ENCODE measurements around the gene TRPC4AP. TPM values are rescaled to one million over a fixed set of nuclear protein-coding genes. Genes with fewer than 3 reads are reported as not detected.

TRPC4AP gene
- total RNA-seq, 2 experiments from 2014 or later: 31.9 to 38.8 TPM

DNA sequence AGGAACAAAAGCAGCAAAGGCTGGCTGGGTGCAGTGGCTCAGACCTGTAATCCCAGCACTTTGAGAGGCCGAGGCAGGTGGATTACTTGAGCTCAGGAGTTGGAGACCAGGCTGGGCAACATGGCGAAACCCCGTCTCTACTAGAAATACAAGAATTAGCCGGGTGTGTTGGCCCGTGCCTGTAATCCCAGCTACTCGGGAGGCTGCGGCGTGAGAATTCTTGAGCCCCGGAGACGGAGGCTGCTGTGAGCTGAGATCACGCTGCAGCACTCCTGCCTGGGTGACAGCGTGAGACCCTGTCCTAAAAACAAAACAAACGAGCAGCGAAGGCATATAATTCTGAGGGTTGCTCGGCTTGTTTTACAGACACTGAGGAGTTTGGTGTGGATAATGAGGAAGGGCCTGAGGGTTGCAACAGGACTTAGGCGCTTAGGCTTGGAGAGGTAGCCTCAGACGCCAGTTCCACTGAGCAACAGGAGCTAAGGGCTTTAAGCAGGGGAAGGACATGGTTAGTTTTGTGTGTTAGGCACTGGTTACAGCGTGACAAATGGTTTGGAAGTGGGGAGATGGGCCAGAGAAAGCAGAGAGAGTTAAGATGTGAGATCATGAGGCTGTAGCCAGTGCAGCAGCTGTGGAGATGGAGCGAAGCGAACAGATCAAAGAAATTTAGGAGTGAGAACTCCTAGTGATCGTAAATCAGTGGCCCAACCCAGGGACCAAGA, 135.7 kb downstream of the TRPC4AP start:
- BruUV-seq (replicated peaks): no TSS peak
- Histone ChIP-seq H3K27ac (ENCODE audit: low read depth, low read length, poor library complexity, severe bottlenecking) (no peak overlapping the region), H4K20me1 (ENCODE audit: insufficient read depth, low read length) (no peaks in the 10 kb centered on the region), H3K79me2 (ENCODE audit: insufficient read depth, low read depth, low read length) (peaks cover 8% of the 10 kb centered on the region; the same call in 1 of the 2 replicates), H3K4me1 (ENCODE audit: insufficient read depth, low read length, poor library complexity, severe bottlenecking) (peaks cover 68% of the 10 kb centered on the region), H3K36me3 (ENCODE audit: insufficient read depth, low read length) (no peaks in the 10 kb centered on the region), H3K4me2 (ENCODE audit: low read length) (no peak overlapping the region), H3K9me2 (ENCODE audit: insufficient read depth, low read length) (no peaks in the 10 kb centered on the region), H3K4me3 (ENCODE audit: low read depth, low read length, poor library complexity, severe bottlenecking) (no peak overlapping the region), H2AFZ (ENCODE audit: low read length) (no peak overlapping the region), H3K9me3 (ENCODE audit: low read length) (no peaks in the 10 kb centered on the region)
- TF ChIP-seq, protein P1, sequence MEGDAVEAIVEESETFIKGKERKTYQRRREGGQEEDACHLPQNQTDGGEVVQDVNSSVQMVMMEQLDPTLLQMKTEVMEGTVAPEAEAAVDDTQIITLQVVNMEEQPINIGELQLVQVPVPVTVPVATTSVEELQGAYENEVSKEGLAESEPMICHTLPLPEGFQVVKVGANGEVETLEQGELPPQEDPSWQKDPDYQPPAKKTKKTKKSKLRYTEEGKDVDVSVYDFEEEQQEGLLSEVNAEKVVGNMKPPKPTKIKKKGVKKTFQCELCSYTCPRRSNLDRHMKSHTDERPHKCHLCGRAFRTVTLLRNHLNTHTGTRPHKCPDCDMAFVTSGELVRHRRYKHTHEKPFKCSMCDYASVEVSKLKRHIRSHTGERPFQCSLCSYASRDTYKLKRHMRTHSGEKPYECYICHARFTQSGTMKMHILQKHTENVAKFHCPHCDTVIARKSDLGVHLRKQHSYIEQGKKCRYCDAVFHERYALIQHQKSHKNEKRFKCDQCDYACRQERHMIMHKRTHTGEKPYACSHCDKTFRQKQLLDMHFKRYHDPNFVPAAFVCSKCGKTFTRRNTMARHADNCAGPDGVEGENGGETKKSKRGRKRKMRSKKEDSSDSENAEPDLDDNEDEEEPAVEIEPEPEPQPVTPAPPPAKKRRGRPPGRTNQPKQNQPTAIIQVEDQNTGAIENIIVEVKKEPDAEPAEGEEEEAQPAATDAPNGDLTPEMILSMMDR (conservative IDR thresholded peaks at IDR 0.05; ENCODE audit: low read length): no peak
- no peak for TF ChIP-seq EZH2phosphoT487 (IDR thresholded peaks at IDR 0.05; ENCODE audit: borderline replicate concordance, low read depth, low read length)
- ChIA-PET POLR2A (interaction anchor here (0.6 to 2.5 kb wide), 3 partner anchors 13 to 824 kb away, joined by 3 to 7 read pairs (median 4); no protein-coding TSS in a partner anchor), CTCF (ENCODE audit: unreplicated experiment) (interaction anchor here (1.0 to 1.5 kb wide), 2 partner anchors 82 to 83 kb away, joined by 4 to 14 read pairs; no protein-coding TSS in a partner anchor)
- intact Hi-C loops (cut with micrococcal nuclease; ENCODE audit: unreplicated experiment): loop anchor here (10.0 kb wide), 1 partner anchor 138 kb away; the partner anchor contains the start of gene TRPC4AP
- DNase-seq (ENCODE audit: low spot score): no peak

- intact Hi-C loops (cut with micrococcal nuclease; ENCODE audit: unreplicated experiment): loop anchor here (10.0 kb wide), 1 partner anchor 139 kb away; the partner anchor contains the start of gene TRPC4AP
- Histone ChIP-seq H3K36me3 (ENCODE audit: insufficient read depth, low read length) (no peaks in the 10 kb centered on the region), H3K9me3 (ENCODE audit: low read length) (no peaks in the 10 kb centered on the region), H4K20me1 (ENCODE audit: insufficient read depth, low read length) (no peaks in the 10 kb centered on the region), H3K79me2 (ENCODE audit: insufficient read depth, low read depth, low read length) (peaks cover 8% of the 10 kb centered on the region; the same call in 1 of the 2 replicates), H3K4me1 (ENCODE audit: insufficient read depth, low read length, poor library complexity, severe bottlenecking) (peaks cover 76% of the 10 kb centered on the region), H3K4me3 (ENCODE audit: low read depth, low read length, poor library complexity, severe bottlenecking) (peak overlapping the region; percentile 78), H2AFZ (ENCODE audit: low read length) (peak overlapping the region; percentile 65), H3K4me2 (ENCODE audit: low read length) (peak overlapping the region; percentile 82), H3K27ac (ENCODE audit: low read depth, low read length, poor library complexity, severe bottlenecking) (peak overlapping the region; percentile 61), H3K9me2 (ENCODE audit: insufficient read depth, low read length) (no peaks in the 10 kb centered on the region)
- DNase-seq (ENCODE audit: low spot score): no peak
- no peak for TF ChIP-seq EZH2phosphoT487 (IDR thresholded peaks at IDR 0.05; ENCODE audit: borderline replicate concordance, low read depth, low read length)
- TF ChIP-seq, protein P1 (conservative IDR thresholded peaks at IDR 0.05; ENCODE audit: low read length): peak; percentile 42; the same call in 1 of the 2 replicates
- CTCF ChIA-PET (ENCODE audit: unreplicated experiment): interaction anchor here (0.5 to 1.5 kb wide), 6 partner anchors 76 to 322 kb away, joined by 3 to 14 read pairs (median 4); partner anchors contain the start of gene MMP24OS
- BruUV-seq (replicated peaks): no TSS peak
- POLR2A ChIA-PET: interaction anchor here (0.6 to 2.5 kb wide), 10 partner anchors 12 to 247 kb away, joined by 3 to 7 read pairs (median 4); partner anchors contain the start of genes ACSS2 and GGT7
These were observed 136.6 kb downstream of the TRPC4AP start for GRCh38 chr20:34956041-34956458.

All from OCI-LY7 (cell line).